Loucy (cell line): ENCODE results near the gene SNRNP200.

Source experiments
- EZH2phosphoT487 ChIP-seq: fragments of 200-600 bp; IDR thresholded peaks from 2 replicates; pipeline ENCODE4 v1.6.1; 2018; ENCODE audit warnings: antibody characterized with exemption, mild to moderate bottlenecking, moderate library complexity, borderline replicate concordance
- TF ChIP-seq, protein P1 (sequence below): fragments of 200-600 bp; sonication (generic); conservative IDR thresholded peaks from 2 replicates; pipeline ENCODE4 v1.5.1; 2014; ENCODE audit warnings: mild to moderate bottlenecking, antibody characterized with exemption, low read length

DNA sequence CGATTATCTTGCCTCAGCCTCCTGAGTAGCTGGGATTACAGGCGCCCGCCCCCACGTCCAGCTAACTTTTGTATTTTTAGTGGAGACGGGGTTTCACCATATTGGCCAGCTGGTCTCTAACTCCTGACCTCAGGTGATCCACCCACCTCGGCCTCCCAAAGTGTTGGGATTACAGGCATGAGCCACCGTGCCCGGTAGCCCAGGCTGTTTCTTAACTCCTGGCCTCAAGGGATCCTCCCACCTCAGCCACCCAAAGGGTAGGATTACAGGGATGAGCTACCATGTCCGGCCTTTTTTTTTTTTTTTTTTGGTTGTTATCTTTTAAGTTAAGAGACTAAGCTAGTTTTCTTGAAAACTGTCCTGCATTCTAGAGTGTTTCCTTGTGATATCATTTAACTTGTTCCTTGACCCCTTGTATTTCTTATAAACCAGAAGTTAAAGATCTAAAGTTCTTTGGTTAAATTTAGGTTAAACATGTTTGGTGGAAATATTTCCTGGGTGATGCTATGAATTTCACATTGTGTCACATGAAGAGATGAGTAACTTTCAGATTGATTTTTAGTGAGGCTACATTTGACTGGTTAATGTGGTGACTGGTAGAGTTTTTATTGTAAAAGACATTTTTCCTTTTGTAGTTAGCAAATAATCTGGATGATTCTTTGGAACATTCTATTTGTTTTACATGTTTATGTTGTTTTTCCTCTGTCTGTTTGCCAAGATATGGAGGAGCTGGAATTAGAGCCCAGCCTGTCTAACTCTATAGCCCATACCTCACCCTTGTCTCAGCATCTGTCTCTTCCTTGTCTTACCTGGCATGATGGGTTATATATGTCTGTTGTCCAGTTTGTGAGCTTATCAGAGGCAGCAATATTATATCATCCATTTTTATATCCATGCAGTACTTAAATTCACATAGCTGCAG is 35.4 kb upstream of the SNRNP200 start:
- TF ChIP-seq, protein P1, sequence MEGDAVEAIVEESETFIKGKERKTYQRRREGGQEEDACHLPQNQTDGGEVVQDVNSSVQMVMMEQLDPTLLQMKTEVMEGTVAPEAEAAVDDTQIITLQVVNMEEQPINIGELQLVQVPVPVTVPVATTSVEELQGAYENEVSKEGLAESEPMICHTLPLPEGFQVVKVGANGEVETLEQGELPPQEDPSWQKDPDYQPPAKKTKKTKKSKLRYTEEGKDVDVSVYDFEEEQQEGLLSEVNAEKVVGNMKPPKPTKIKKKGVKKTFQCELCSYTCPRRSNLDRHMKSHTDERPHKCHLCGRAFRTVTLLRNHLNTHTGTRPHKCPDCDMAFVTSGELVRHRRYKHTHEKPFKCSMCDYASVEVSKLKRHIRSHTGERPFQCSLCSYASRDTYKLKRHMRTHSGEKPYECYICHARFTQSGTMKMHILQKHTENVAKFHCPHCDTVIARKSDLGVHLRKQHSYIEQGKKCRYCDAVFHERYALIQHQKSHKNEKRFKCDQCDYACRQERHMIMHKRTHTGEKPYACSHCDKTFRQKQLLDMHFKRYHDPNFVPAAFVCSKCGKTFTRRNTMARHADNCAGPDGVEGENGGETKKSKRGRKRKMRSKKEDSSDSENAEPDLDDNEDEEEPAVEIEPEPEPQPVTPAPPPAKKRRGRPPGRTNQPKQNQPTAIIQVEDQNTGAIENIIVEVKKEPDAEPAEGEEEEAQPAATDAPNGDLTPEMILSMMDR: no peak
- TF ChIP-seq EZH2phosphoT487: no peak
